Measurements from ENCODE around the gene CEACAM4.
"Not testable (repeated sequence)": the region's sequence is repeated elsewhere in the genome, so short reads cannot be mapped to it uniquely, and the experiment has no call there.

The CEACAM4 gene

DNA sequence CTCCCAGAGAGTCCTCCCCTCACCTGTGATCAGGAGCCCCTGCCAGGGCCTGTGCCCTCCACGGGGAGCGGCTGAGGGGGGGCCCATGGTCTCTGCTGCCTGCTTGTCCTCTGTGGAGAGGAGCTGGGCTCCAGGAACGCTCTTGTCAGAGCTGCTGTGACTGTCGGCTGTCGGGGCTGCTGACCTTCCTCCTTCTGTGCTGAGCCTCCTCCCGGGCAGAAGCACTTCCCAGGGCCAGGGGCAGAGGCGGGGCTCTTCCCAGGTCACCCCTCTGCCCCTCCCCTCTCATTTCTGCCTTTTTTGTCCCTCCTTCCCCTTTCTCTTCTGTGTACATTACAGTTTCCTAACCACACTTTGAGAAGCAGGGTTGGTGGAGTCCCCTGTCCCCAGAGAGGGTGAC lies at the start of gene CEACAM4:
Gene CEACAM4 (minus strand): TSS at position 198 of the 400 bp plus-strand sequence. CDS start 111 bp downstream, at position 87.
- TF ChIP-seq, protein P1, sequence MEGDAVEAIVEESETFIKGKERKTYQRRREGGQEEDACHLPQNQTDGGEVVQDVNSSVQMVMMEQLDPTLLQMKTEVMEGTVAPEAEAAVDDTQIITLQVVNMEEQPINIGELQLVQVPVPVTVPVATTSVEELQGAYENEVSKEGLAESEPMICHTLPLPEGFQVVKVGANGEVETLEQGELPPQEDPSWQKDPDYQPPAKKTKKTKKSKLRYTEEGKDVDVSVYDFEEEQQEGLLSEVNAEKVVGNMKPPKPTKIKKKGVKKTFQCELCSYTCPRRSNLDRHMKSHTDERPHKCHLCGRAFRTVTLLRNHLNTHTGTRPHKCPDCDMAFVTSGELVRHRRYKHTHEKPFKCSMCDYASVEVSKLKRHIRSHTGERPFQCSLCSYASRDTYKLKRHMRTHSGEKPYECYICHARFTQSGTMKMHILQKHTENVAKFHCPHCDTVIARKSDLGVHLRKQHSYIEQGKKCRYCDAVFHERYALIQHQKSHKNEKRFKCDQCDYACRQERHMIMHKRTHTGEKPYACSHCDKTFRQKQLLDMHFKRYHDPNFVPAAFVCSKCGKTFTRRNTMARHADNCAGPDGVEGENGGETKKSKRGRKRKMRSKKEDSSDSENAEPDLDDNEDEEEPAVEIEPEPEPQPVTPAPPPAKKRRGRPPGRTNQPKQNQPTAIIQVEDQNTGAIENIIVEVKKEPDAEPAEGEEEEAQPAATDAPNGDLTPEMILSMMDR (IDR thresholded peaks at IDR 0.05; ENCODE audit: low read depth, low read length, missing control alignments) = no peak
- DNase-seq (ENCODE audit: low read depth) = no peak
- H3K4me3 ChIP-seq (ENCODE audit: low read depth, low read length) = no peak within 1 kb of the TSS
- in situ Hi-C loops (cut with HindIII; ENCODE audit: low sequenced_read_pairs) = no loop called here

GRCh38 chr19:41671486-41671885 lies 44.6 kb upstream of the CEACAM4 start:
- TF ChIP-seq, protein P1 (IDR thresholded peaks at IDR 0.05; ENCODE audit: low read depth, low read length, missing control alignments) = no peak
- no peak for DNase-seq (ENCODE audit: low read depth)
- in situ Hi-C loops (cut with HindIII; ENCODE audit: low sequenced_read_pairs) = no loop called here
- no peak overlapping the region for H3K4me3 ChIP-seq (ENCODE audit: low read depth, low read length)

DNA sequence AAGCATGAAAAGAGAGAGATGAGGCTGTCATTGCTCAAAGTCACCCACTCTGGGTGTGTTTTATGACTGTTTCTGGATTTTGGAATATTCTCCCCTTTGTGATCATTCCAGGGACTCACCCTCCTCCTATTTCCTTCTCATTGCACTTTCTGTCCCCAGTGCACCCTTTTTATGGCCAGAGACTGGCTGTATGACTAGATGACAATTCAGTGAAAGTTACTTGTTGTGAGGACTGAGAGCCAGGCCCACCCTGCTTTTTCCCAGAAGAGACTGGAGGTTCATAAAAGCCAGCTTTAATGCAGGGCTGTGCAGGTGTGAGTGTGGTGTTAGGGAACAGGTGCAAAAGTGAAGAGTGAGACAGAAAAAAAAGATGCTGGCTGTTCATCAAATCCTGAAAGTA lies 43.9 kb upstream of the CEACAM4 start:
- TF ChIP-seq, protein P1 (IDR thresholded peaks at IDR 0.05; ENCODE audit: low read depth, low read length, missing control alignments) = no peak
- H3K4me3 ChIP-seq (ENCODE audit: low read depth, low read length) = no peak overlapping the region
- in situ Hi-C loops (cut with HindIII; ENCODE audit: low sequenced_read_pairs) = no loop called here
- no peak for DNase-seq (ENCODE audit: low read depth)

GRCh38 chr19:41668315-41668714 lies 41.4 kb upstream of the CEACAM4 start:
- TF ChIP-seq, protein P1 (IDR thresholded peaks at IDR 0.05; ENCODE audit: low read depth, low read length, missing control alignments) = no peak
- in situ Hi-C loops (cut with HindIII; ENCODE audit: low sequenced_read_pairs) = no loop called here
- no peak overlapping the region for H3K4me3 ChIP-seq (ENCODE audit: low read depth, low read length)
- DNase-seq (ENCODE audit: low read depth) = no peak

- no peak for DNase-seq (ENCODE audit: low read depth)
- no peak overlapping the region for H3K4me3 ChIP-seq (ENCODE audit: low read depth, low read length)
- in situ Hi-C loops (cut with HindIII; ENCODE audit: low sequenced_read_pairs) = no loop called here
- TF ChIP-seq, protein P1 (IDR thresholded peaks at IDR 0.05; ENCODE audit: low read depth, low read length, missing control alignments) = no peak
Observed at GRCh38 chr19:41666075-41666474, 39.2 kb upstream of the CEACAM4 start.

DNA sequence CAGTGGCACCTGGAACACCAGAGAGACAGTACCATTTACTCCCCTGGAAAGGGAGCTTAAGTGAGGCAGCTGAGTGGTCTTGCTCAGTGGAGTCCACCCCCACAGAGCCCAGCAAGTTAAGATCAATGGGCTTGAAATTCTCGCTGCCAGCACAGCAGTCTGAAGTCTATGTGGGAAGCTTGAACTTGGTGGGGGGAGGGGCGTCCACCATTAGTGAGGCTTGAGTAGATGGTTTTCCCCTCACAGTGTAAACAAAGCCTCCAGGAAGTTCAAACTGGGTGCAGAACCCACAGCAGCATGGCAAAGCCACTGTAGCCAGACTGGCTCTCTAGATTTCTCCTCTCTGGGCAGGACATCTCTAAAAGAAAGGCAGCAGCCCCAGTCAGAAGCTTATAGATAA lies 30.3 kb upstream of the CEACAM4 start:
- in situ Hi-C loops (cut with HindIII; ENCODE audit: low sequenced_read_pairs) = no loop called here
- TF ChIP-seq, protein P1 (IDR thresholded peaks at IDR 0.05; ENCODE audit: low read depth, low read length, missing control alignments) = no peak
- no peak for DNase-seq (ENCODE audit: low read depth)
- no peak overlapping the region for H3K4me3 ChIP-seq (ENCODE audit: low read depth, low read length)

DNA sequence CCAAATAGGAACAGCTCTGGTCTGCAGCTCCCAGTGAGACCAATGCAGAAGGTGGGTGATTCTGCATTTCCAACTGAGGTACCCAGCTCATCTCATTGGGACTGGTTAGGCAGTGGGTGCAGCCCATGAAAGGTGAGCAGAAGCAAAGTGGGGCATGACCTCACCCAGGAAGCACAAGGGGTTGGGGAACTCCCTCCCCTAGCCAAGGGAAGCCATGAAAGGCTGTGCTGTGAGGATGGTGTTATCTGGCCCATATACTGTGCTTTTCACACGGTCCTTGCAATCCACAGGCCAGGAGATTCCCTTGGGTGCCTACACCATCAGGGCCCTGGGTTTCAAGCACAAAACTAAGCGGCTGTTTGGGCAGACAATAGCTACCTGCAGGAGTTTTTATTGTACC lies 29.9 kb upstream of the CEACAM4 start:
- DNase-seq (ENCODE audit: low read depth); H3K4me3 ChIP-seq (ENCODE audit: low read depth, low read length); in situ Hi-C loops (cut with HindIII; ENCODE audit: low sequenced_read_pairs): not testable (repeated sequence)
